SH-SY5Y (cell line): ENCODE data around the gene C9orf152.

Experiments used
- GATA2 ChIP-seq: IDR thresholded peaks from 2 replicates; pipeline ENCODE4 v1.6.1; 2011; ENCODE audit warnings: mild to moderate bottlenecking, low read depth, low read length
- GATA3 ChIP-seq: IDR thresholded peaks from 2 replicates; pipeline ENCODE4 v1.6.1; 2011; ENCODE audit warnings: low read depth, mild to moderate bottlenecking, low read length, moderate library complexity

GRCh38 chr9:110248361-110248760, 40.4 kb upstream of the C9orf152 start:
- no peak for TF ChIP-seq GATA3
- no peak for TF ChIP-seq GATA2
